Sigmoid colon (tissue), 4 donors: Measurements from ENCODE around the gene TEX19.

Experiments
- EP300 ChIP-seq, 4 donors: sonication (generic); formaldehyde crosslinking; IDR thresholded peaks; one replicate each; pipeline ENCODE4 v1.6.1; 2017; ENCODE audit warnings: antibody characterized with exemption in 4 of 4
- POLR2A ChIP-seq, 2 donors: fragments of 450-650 bp; IDR thresholded peaks; one replicate each; pipeline ENCODE4 v1.6.1; 2016; ENCODE audit warnings: antibody characterized with exemption in 2 of 2, mild to moderate bottlenecking in 2 of 2, moderate library complexity in 2 of 2
- POLR2AphosphoS5 ChIP-seq, 4 donors: sonication (generic); formaldehyde crosslinking; IDR thresholded peaks; one replicate each; pipeline ENCODE4 v1.6.1; 2017; ENCODE audit warnings: antibody characterized with exemption in 4 of 4
- TF ChIP-seq, protein P1 (sequence below), 4 experiments: fragments of 450-650 bp in 3 of 4; fragments of 200-600 bp in 1 of 4; IDR thresholded peaks; one replicate each; pipeline ENCODE4 v1.5.1; 2016 to 2019; ENCODE audit warnings: antibody characterized with exemption in 4 of 4, mild to moderate bottlenecking in 3 of 4, moderate library complexity in 2 of 4

DNA sequence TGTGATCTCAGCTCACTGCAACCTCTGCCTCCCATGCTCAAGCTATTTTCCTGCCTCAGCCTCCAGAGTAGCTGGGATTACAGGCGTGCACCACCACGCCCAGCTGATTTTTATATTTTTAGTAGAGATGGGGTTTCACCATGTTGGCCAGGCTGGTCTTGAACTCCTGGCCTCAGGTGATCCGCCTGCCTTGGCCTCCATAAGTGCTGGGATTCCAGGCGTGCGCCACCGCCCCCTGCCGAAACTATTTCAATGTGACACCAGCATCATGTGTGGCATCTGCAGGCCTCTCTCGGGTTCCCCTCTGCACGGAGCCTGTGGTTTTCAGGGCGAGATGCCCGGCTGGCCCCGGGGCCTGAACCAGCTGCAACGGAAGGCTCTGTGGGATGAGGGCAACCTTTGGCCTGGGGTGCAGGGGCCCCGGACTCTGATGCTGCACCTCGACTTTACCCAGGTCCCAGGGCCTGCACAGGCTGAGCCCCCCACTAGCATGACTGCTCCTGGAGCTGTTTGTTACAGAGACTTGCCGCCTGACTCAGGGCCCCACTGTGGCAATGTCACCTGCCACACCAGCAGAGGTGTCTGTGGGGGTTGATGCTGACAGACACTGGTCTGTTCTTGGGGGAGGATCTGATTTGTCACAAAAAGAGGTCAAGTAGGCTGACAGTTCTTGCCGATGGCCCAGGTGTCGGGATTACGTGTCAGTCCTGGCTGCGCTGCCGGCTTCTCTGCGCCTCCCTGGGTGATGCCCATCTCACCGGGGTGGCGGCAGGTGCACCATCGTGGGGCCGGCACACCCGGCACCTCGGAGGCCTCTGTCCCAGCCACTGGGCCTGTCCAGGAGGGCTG lies 8.6 kb upstream of the TEX19 start:
- TF ChIP-seq EP300 (IDR thresholded peaks at IDR 0.05) (no peak), POLR2A (IDR thresholded peaks at IDR 0.05) (no peak), POLR2AphosphoS5 (IDR thresholded peaks at IDR 0.05) (no peak)
- TF ChIP-seq, protein P1, sequence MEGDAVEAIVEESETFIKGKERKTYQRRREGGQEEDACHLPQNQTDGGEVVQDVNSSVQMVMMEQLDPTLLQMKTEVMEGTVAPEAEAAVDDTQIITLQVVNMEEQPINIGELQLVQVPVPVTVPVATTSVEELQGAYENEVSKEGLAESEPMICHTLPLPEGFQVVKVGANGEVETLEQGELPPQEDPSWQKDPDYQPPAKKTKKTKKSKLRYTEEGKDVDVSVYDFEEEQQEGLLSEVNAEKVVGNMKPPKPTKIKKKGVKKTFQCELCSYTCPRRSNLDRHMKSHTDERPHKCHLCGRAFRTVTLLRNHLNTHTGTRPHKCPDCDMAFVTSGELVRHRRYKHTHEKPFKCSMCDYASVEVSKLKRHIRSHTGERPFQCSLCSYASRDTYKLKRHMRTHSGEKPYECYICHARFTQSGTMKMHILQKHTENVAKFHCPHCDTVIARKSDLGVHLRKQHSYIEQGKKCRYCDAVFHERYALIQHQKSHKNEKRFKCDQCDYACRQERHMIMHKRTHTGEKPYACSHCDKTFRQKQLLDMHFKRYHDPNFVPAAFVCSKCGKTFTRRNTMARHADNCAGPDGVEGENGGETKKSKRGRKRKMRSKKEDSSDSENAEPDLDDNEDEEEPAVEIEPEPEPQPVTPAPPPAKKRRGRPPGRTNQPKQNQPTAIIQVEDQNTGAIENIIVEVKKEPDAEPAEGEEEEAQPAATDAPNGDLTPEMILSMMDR (IDR thresholded peaks at IDR 0.05) = no peak
